ENCODE results near the gene NEK2.
"Not testable (repeated sequence)": the region's sequence is repeated elsewhere in the genome, so short reads cannot be mapped to it uniquely, and the experiment has no call there.

The NEK2 gene

GRCh38 chr1:211648980-211649934 is 26.2 kb downstream of the NEK2 start:
- DNase-seq, result no peak

- no peak for DNase-seq
Observed at GRCh38 chr1:211648336-211648735, 27.1 kb downstream of the NEK2 start.

GRCh38 chr1:211647711-211648121 is 27.7 kb downstream of the NEK2 start:
- DNase-seq, result no peak

GRCh38 chr1:211646566-211646965 is 28.9 kb downstream of the NEK2 start:
- DNase-seq, result no peak

GRCh38 chr1:211645601-211646000 is 29.8 kb downstream of the NEK2 start:
- not testable (repeated sequence) for DNase-seq

GRCh38 chr1:211644653-211645052 is 30.8 kb downstream of the NEK2 start:
- DNase-seq, result no peak

GRCh38 chr1:211643324-211644212 is 31.9 kb downstream of the NEK2 start:
- no peak for DNase-seq

GRCh38 chr1:211642870-211643269 is 32.6 kb downstream of the NEK2 start:
- DNase-seq, result no peak

- DNase-seq, result no peak
Observed at GRCh38 chr1:211641942-211642341, 33.5 kb downstream of the NEK2 start.

- no peak for DNase-seq
Observed at GRCh38 chr1:211641044-211641800, 34.2 kb downstream of the NEK2 start.

GRCh38 chr1:211640301-211640630 is 35.2 kb downstream of the NEK2 start:
- DNase-seq, result no peak

- DNase-seq, result no peak
Observed at GRCh38 chr1:211639475-211640300, 35.7 kb downstream of the NEK2 start.

- no peak for DNase-seq
Observed at GRCh38 chr1:211638689-211639101, 36.7 kb downstream of the NEK2 start.

GRCh38 chr1:211638246-211638645 is 37.2 kb downstream of the NEK2 start:
- DNase-seq, result no peak

GRCh38 chr1:211637066-211637465 is 38.4 kb downstream of the NEK2 start:
- DNase-seq, result no peak

- DNase-seq, result not testable (repeated sequence)
Observed at GRCh38 chr1:211636575-211637029, 38.8 kb downstream of the NEK2 start.

- no peak for DNase-seq
Observed at GRCh38 chr1:211635597-211636205, 39.7 kb downstream of the NEK2 start.

- DNase-seq, result no peak
Observed at GRCh38 chr1:211634931-211635330, 40.5 kb downstream of the NEK2 start.

GRCh38 chr1:211634461-211634860 is 41.0 kb downstream of the NEK2 start:
- DNase-seq, result no peak

- DNase-seq, result no peak
Observed at GRCh38 chr1:211633524-211633846, 41.9 kb downstream of the NEK2 start.

GRCh38 chr1:211632808-211633523 is 42.5 kb downstream of the NEK2 start:
- DNase-seq, result no peak
